HG03342 (cell line): Measurements from ENCODE around the gene NSD2.
"Not testable (repeated sequence)": the region's sequence is repeated elsewhere in the genome, so short reads cannot be mapped to it uniquely, and the experiment has no call there.

Source experiments
- ATAC-seq: cut with Tn5 transposase; IDR thresholded peaks from one replicate; pipeline ENCODE4 v1.9.1; 2021; ENCODE audit warnings: mild to moderate bottlenecking, moderate library complexity; ENCODE audit not compliant: unreplicated experiment

Gene NSD2

DNA sequence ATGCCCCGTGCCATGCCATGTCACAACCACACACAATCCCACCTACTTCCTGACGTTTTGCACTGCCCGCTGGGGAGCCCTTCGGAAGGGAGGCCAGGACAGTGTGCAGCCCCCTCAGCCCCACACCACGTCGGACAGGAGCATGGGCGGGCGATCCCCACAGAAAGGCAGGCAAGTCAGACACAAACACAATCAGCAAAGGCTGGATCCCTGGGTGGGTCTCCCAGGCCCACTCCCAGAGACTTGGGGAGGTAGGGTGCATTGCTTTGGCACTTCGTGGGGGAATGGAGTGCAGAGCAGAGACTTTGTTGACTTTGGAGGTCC lies 29.3 kb upstream of the NSD2 start:
- ATAC-seq: no peak

DNA sequence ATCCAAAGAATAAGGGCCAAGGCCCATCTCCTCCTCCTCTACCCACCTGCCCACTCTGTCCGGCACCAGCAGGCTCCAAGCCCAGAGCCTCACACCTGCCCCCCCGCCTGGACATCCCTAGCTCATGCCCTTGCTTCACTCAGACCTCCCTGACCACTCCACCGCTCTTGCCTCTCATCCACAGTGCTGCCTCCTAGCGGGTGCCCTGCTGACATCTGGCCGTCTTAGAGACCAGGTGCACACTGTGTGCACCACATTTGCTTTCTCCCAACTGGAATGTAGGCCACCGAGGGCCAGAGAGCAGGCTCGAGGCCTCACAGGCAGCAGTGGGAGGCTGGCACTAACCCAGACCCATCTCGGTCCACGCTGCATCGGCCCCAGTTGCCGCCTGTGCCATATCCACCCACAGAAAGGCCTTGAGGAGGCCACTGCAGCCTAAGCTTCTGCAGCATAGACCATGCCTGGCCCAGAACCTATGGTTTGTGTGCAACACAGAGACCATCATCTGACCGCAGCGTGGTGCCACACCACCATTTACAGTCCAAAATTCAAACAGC lies 28.8 kb upstream of the NSD2 start:
- no peak for ATAC-seq

- no peak for ATAC-seq
Measured at GRCh38 chr4:1842993-1843448, 28.2 kb upstream of the NSD2 start.

- no peak for ATAC-seq
Measured at GRCh38 chr4:1843852-1844251, 27.3 kb upstream of the NSD2 start.

- not testable (repeated sequence) for ATAC-seq
Measured at GRCh38 chr4:1844618-1845017, 26.6 kb upstream of the NSD2 start.

- no peak for ATAC-seq
Measured at GRCh38 chr4:1846580-1846979, 24.6 kb upstream of the NSD2 start.

DNA sequence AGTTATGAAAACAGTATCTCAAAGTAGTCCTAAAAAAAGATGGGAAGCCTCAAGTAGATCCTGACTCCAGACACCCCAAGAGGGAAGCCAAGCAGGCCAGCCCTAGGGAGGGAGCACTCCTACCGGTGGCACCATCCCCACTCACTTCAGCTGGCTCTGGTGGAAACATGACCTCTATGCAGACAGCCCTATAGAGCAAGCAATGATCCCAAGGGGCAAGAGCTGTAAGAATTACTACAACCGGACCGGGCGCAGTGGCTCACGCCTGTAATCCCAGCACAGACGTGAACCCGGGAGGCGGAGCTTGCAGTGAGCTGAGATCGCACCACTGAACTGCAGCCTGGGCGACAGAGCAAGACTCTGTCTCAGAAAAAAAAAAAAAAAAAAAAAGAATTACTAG lies 20.9 kb upstream of the NSD2 start:
- no peak for ATAC-seq

DNA sequence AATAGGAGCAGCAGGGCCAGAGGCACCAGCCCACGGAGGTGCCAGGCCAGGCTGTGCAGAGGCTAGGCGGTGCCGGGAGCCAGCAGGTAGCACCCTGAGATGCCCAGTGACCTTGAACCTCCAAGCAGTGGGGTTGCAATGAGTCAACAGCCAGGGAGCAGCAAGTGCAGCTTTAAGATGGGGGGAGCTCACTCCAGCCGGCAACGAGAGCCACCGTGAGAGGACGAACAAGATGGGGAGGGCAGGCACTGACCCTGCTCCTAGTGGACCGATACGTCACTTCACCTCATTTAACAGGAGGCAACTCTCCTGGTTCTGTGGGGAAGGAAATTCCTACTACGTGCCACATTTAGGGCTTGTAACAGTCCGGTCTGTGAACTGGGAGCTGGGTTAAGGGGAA lies 20.0 kb upstream of the NSD2 start:
- no peak for ATAC-seq

- no peak for ATAC-seq
Measured at GRCh38 chr4:1851575-1852410, 19.4 kb upstream of the NSD2 start.

DNA sequence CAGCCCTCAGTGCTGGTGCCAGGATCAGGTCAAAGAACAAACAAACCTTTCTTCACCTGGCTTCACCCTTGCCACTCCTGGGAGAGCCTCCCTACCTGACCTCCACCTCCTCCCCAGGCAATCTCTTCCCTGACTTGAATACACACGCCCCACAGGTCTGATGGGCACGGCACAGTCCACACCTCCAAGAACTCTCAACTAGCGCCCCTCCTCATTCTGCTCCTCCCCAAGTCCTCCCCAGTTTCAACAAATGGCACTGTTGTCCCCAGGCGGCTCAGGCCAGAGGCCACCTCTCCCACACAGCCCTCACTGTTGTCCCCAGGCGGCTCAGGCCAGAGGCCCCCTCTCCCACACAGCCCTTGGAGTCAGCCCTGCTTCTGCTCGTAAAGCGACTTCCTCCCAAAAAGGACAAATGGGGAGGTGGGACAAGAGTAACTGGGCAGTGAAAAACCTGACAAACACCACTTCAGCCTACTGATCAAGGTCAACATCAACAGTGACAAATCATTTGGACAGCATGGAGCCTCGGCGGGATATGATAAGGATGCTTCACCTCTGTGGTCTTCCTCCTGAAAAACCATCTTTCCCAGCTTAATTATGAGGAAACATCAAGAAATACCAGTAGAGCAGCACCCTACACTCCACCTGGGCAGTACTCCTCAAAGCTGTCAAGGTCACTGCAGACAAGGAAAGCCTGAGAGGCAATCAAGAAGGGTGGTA lies 18.1 kb upstream of the NSD2 start:
- ATAC-seq: no peak

- no peak for ATAC-seq
Measured at GRCh38 chr4:1854752-1855151, 16.4 kb upstream of the NSD2 start.

- peak; percentile 19 for ATAC-seq
Measured at GRCh38 chr4:1855333-1856070, 15.7 kb upstream of the NSD2 start.

GRCh38 chr4:1856071-1856942 lies 14.9 kb upstream of the NSD2 start, which contains the start of gene LETM1:
Gene LETM1, minus strand, starts transcription at chr4:1856156. Its CDS starts 206 bp downstream, at chr4:1855950.
- ATAC-seq: peak; percentile 93

DNA sequence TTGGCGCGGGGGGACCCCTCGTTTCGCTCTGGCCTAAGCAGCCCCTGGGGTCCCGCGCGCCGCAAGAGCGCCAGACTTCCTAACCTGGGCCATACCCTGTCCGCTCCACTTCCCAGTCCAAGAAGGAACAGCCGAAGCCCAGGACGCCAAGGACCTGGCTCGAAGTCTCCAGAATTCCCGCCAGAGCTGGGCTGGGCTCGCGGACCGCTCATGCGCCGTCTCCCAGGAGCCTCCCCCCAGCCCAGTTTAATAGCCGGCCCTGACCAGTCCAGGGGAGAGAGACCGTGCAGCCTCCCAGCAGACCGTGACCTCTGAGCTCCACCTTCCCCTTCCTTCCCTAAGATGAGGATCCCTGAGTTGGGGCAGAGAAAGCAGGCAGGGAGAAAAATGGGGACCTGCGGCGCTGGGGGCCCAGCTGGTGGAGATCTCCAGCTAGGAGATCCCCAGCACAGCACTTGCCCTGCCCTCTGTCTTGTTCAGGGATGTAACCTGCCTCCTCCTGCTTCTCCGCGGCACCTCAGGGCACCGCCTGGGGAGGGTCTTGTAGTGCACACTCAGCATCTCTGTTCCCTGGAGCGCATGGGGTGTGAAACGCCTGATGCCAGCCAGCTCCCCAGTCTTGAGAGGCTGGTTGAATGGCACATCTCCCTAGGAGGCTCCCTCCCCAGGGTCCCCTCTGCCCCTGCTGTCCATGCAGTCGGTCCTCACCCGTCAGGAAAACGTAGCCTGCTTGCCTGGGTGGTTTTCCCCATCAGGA lies 14.1 kb upstream of the NSD2 start:
- no peak for ATAC-seq

- no peak for ATAC-seq
Measured at GRCh38 chr4:1857931-1858330, 13.3 kb upstream of the NSD2 start.

- ATAC-seq: no peak
Measured at GRCh38 chr4:1859389-1859753, 11.8 kb upstream of the NSD2 start.

DNA sequence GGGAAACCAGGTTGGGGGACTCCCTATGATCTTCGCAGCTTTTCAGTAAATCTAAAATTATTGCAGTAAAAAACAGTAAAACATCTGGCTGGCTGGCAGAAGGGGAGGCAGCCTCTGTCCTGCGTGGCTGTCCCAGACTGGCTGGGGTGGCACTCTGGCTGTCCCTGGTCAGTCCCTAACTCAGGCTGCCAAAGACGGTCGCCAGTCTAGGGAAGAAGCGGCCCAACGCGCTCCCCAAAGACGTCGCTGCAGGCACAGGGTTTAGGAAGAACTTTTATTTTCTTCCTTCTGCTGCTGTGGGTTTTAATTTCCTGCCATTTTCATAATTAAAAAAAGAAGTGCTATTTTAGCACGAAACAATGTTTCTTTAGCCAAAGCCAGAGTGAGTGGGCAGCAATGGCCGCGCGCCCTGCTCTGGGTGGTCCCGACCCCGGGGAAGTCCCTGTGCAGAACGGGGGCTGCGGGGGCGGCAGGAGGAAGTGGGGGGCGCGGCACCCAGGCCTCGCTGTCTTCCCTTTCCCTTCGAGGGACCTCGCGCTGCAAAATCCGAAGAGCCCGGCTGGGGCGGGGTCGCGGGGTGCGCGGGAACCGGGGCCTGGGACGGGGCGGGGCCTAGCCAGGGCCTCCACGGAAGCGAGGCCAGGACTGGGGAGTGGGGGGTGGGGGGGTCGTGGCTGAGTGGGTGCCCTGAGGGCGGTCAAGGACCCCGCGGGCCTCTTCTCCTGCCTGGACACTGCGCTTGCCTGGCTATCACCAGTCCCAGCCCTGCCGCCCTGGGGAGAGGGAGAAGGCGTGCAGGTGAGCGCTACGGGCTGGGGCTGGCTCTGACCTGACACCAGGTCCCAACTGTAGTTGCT lies 8.9 kb upstream of the NSD2 start:
- no peak for ATAC-seq

DNA sequence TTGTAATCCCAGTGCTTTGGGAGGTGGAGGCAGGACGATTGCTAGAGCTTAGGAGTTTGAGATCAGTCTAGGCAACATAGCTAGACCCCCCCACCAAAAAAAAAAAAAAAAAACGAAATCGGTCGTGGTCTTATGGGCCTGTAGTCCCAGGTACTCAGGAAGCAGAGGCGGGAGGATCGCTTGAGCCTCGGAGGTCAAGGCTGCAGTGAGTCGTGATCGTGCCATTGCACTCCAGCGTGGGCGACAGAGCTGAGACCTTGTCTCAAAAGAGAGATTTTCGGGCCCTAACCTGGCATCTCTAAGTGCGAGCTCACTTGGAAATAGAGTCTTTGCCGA lies 8.3 kb upstream of the NSD2 start:
- ATAC-seq: no peak
